NK-92 treated with Interleukin-12 subunit alpha and Interleukin-12 subunit beta, amount 100 ng/mL, for 24 hours (cell line): Measurements from ENCODE around the gene OR56A1.

Experiments
- DNase-seq: peaks from one replicate; lab custom pipeline; 2025; lab: John Stamatoyannopoulos, UW

Gene OR56A1

DNA sequence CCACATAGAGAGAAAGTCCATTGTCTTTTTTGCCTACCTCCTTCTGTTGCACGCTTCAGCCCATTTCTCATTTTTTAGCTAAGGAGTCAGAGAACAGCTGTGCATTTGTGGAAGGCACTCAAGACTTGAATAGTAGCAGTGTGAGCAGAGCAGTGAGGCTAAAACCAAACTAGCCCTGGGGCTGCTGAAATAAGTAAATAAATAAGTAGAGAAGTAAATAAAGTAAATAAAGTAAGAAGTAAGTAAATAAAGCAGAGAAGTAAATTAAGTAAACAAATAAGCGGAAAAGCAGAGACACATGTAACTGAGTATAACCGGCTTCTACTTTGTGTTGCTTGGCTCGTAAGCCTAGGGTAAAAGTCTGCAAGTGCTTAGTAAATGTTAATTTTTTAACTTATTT lies 41.4 kb downstream of the OR56A1 start:
- DNase-seq = no peak

- DNase-seq = no peak
Observed at GRCh38 chr11:5986885-5987284, 43.7 kb downstream of the OR56A1 start, which contains the start of gene OR52L1. Gene OR52L1, minus strand, starts transcription at chr11:5986985. Its CDS starts 55 bp downstream, at chr11:5986930.

DNA sequence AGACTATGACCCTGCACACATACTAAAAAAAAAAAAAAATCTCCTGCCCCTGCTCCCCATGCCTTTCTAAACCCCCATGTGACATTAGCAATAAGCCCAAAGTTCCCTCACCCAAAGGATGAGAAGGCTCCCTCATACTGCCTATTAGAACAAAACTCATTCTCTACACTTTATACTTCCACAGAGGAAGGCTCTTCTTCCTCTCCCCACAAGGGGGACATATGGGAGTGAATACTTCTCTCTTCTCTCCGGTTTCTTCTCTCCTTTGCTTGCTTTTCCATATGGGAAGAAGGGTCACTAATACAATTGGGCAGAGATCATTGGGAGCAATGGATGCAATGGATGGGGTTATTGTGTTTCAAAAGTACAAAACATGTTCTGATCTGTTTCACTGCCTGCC lies 47.1 kb downstream of the OR56A1 start:
- no peak for DNase-seq

DNA sequence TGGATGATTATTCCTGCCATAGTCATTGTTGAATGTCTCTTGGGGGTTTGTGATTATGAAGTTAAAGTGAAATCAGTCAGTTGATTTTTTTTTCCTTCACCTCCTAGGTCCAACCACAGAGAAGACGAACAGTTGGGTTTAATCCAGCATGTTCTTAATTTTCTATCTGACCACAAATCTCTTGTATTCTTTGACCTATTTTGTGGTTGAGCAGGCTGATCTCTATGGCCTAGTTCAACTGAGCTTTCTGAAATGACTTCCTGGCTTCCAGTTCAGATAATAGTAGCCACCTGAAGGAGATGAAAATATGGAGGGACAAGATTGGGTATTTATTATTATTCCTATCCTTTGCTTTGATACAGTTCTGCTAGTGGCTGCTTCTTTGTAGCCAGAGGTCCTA lies 57.0 kb downstream of the OR56A1 start:
- no peak for DNase-seq
